Left renal cortex interstitium (tissue), 4 donors: ENCODE data around the gene ETS1. TPM values are rescaled to one million over a fixed set of nuclear protein-coding genes. Genes with fewer than 3 reads are reported as not detected.

Experiments
- DNase-seq, 4 donors: peaks; one replicate each; pipeline ENCODE4 v3.0.0-alpha.2; 2013; ENCODE audit warnings: low read depth in 4 of 4, low spot score in 2 of 4, missing footprints in 1 of 4
- polyA plus RNA-seq, 4 donors: library from polyadenylated mRNA; unstranded; fragments of 120-200 nt; gene quantifications; one replicate each; pipeline ENCODE4 v1.2.1, GENCODE V29; 2013; ENCODE audit not compliant: insufficient read length in 4 of 4

Gene ETS1
- polyA plus RNA-seq, 4 donors = 64.0 to 80.3 (median 71.7) TPM

- DNase-seq = no peak
Observed at GRCh38 chr11:128596250-128596649, 8.9 kb upstream of the ETS1 start.

- DNase-seq = no peak
Observed at GRCh38 chr11:128595775-128596174, 8.4 kb upstream of the ETS1 start.

- no peak for DNase-seq
Observed at GRCh38 chr11:128595221-128595620, 7.9 kb upstream of the ETS1 start.

- no peak for DNase-seq
Observed at GRCh38 chr11:128594226-128594625, 6.9 kb upstream of the ETS1 start.

GRCh38 chr11:128593281-128593680 lies 5.9 kb upstream of the ETS1 start:
- no peak for DNase-seq

GRCh38 chr11:128592454-128592853 lies 5.1 kb upstream of the ETS1 start:
- no peak for DNase-seq

- DNase-seq = no peak
Observed at GRCh38 chr11:128590587-128590986, 3.2 kb upstream of the ETS1 start.

GRCh38 chr11:128589998-128590397 lies 2.6 kb upstream of the ETS1 start:
- DNase-seq = no peak

- no peak for DNase-seq
Observed at GRCh38 chr11:128588093-128588492, 735 bp upstream of the ETS1 start.

GRCh38 chr11:128586689-128587088 lies 669 bp downstream of the ETS1 start:
- no peak for DNase-seq

- no peak for DNase-seq
Observed at GRCh38 chr11:128585498-128586238, 1.7 kb downstream of the ETS1 start.

- no peak for DNase-seq
Observed at GRCh38 chr11:128584253-128584652, 3.1 kb downstream of the ETS1 start.

GRCh38 chr11:128582496-128583366 lies 4.6 kb downstream of the ETS1 start:
- no peak for DNase-seq

- DNase-seq = no peak
Observed at GRCh38 chr11:128581561-128582272, 5.6 kb downstream of the ETS1 start.

GRCh38 chr11:128580612-128581011 lies 6.7 kb downstream of the ETS1 start:
- DNase-seq = no peak

- DNase-seq = no peak
Observed at GRCh38 chr11:128579798-128580504, 7.4 kb downstream of the ETS1 start.

GRCh38 chr11:128576555-128576954 lies 10.8 kb downstream of the ETS1 start:
- no peak for DNase-seq

- peak in 2 of 4 donors; percentile 61 to 70 for DNase-seq
Observed at GRCh38 chr11:128575961-128576350, 11.4 kb downstream of the ETS1 start.

GRCh38 chr11:128575174-128575960 lies 12.0 kb downstream of the ETS1 start:
- no peak for DNase-seq

- no peak for DNase-seq
Observed at GRCh38 chr11:128574576-128575011, 12.8 kb downstream of the ETS1 start.
